ENCODE results near the gene SF3A1.
"Not testable (repeated sequence)": the region's sequence is repeated elsewhere in the genome, so short reads cannot be mapped to it uniquely, and the experiment has no call there.

Gene SF3A1

GRCh38 chr22:30347255-30347892, 9.3 kb downstream of the SF3A1 start:
- no peak for DNase-seq

DNA sequence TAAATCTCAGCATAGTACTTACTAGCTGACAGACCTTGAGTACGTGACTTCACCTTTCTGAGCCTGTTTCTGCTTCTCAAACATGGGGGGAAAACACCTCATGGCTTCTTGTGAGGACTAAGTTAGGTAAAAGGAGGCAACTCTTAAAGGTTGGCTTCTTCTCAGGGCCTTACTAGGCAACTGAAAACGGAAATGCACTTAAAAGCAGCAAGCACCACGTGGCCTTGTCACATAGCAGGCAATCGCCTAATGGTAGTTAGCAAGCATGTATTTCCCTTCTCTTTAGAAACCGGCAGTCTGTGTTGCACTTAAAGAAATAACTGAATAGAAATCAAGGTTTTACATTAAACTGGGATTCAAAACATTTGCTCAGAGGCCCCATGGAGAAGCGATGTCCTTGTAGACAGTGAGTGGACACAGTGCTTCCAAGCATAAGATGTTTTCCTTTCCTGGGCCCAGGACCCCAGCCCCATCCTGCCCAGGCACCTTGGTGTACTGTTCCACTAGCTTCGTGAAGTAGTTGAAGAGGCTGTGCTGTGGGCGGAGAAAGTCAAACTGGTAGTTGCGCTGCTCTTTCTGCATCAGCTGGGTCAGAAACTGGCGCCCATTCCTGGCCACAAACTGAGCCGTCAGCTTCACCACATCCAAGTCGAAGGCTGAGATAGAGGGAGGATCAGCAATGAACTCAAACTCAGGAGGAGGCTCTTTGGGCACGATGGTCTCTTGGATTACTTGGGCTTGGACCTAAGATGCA, 12.1 kb downstream of the SF3A1 start:
- DNase-seq = no peak

GRCh38 chr22:30340911-30341685, 15.6 kb downstream of the SF3A1 start:
- no peak for DNase-seq

- DNase-seq = no peak
Measured at GRCh38 chr22:30338802-30339201, 17.9 kb downstream of the SF3A1 start.

- not testable (repeated sequence) for DNase-seq
Measured at GRCh38 chr22:30338341-30338740, 18.4 kb downstream of the SF3A1 start.

GRCh38 chr22:30337461-30337778, 19.3 kb downstream of the SF3A1 start:
- DNase-seq = no peak

- DNase-seq = no peak
Measured at GRCh38 chr22:30336752-30337460, 19.8 kb downstream of the SF3A1 start.

GRCh38 chr22:30335236-30335635, 21.5 kb downstream of the SF3A1 start:
- no peak for DNase-seq

GRCh38 chr22:30334646-30335045, 22.0 kb downstream of the SF3A1 start:
- DNase-seq = no peak

DNA sequence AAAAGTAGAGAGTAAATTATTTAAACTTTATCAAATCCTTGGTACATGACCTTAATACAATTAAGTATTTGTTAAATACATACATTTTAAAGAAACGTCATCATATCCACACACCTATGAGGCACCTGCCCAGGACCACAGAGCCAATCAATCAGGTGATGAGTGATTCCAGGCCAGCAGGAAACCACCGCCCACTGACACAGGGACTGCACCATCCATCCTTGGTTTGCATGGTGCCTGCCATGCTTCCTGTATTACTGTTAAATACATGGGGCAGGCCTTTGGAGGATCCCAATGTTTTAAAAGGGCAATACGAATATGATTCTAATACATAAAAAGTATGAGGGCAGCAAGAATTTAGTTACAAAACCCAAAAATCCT, 23.0 kb downstream of the SF3A1 start:
- DNase-seq = no peak

- no peak for DNase-seq
Measured at GRCh38 chr22:30332994-30333706, 23.5 kb downstream of the SF3A1 start.

DNA sequence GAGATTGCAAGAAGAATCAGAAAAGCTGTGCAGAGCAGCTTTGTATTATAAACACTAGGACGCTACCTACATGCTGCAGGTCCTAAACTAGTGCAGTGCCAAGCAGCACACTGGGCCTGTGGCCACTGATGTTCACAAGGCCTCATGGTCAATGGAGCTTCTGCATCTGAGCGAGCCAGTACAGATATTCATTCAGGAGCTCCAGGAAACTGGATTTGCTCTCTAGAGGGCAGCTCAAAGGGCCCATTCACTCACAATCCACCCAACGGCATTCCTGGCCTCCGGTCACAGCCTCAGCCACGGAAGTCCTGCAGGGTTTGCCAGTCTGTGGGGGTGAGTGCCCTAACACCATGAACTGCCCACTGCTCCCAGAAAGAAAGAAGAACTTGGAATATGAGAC, 24.1 kb downstream of the SF3A1 start:
- no peak for DNase-seq

GRCh38 chr22:30328466-30329049, 28.1 kb downstream of the SF3A1 start:
- no peak for DNase-seq

DNA sequence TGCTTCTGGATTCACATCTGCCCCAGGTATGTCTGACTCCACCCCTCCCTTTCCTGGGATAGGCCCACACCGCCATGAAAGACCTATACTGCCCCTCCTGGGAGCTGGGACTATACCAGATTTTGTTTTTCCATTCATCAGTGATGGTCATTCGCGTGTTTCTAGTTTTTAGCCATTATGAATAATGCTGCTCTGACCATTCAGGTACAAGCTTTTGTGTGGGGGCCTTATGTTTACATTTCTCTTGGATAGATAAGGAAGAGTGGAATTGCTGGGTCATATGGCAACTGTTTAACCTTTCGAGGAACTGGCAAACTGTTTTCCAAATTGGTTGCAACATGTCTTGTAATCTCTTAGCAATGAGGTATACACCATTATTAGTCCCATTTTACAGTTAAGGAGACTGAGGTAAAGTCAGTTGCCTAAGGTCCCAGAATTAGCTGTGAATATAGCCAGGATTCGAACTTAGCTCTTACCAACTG, 28.8 kb downstream of the SF3A1 start:
- no peak for DNase-seq

- peak; percentile 79 for DNase-seq
Measured at GRCh38 chr22:30326706-30327362, 29.9 kb downstream of the SF3A1 start, which contains the start of gene TBC1D10A. Gene TBC1D10A, minus strand, starts transcription at chr22:30326941. Its CDS starts 60 bp downstream, at chr22:30326881.

DNA sequence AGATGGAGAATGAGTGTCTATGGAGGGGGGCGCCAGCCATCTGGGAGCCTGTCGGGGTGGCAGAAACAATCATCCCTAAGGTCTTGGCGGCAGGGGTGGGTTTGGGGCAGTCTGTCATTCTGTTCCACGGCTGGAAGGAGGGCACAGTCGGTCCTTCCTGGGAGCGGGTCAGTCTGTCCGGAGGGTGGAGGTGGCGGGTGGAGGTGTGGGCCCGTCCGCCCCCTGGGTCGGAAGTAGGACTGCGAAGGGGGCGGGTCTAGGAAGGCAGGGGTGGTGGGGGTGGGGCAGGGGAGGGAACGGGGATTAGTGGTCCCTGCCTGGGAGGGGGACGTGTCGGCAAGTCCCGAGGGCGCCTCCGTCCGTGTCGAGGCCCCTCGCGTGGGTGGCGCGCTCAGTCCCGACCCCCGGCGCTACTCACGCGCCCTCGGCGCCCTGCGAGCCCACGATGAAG, 30.4 kb downstream of the SF3A1 start:
- no peak for DNase-seq

DNA sequence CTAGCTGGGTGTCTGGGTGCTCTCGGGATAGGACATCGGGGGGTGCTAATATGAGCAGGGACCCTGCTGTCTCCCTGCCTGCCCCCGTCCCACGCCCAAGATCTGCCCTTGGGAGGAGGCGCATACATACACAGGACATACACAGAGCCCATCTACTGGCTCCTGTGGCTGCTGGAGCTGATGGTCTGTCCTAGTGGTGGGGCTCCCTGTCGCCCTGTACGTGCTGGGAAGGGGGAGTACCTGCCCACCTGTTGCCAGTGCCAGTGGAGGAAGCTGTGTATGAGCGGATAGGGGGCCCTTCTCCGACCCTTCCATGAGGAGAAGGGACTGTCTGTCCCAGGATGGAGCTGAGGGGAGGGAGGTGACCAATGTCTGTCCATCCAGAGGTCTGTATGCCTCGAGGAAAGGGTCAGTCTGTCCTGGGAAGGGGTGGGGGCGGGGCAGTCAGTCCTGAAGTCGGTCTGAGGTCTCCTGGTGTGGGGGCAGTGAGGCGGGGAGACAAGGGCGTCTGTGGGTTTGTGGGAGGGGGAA, 30.9 kb downstream of the SF3A1 start:
- no peak for DNase-seq

- no peak for DNase-seq
Measured at GRCh38 chr22:30325065-30325720, 31.5 kb downstream of the SF3A1 start.

GRCh38 chr22:30324014-30324730, 32.5 kb downstream of the SF3A1 start:
- DNase-seq = no peak

DNA sequence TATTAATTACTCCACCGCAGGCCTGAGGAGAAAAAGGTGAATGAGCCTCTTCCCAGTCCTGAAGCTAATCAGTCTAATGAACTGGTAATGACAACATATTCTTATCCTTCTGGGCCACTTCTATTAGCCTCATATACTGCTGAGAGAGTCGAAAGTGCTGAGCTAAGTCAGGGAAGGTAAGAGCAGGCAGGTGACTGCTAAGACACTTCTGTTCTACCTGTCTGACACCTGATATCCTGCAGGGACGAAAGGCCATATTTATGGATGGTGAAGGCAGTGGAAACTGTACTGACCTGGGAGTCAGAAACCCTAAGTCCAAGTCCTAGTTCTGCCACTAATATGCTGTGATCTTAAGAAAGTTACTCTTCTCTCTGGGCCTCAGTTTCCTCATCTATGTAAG, 33.4 kb downstream of the SF3A1 start:
- no peak for DNase-seq
